ENCODE data around the gene TEKT5. TPM values are rescaled to one million over a fixed set of nuclear protein-coding genes. Genes with fewer than 3 reads are reported as not detected.
"Not testable (repeated sequence)": the region's sequence is repeated elsewhere in the genome, so short reads cannot be mapped to it uniquely, and the experiment has no call there.

TEKT5 gene
- total and polyA plus RNA-seq, 2 donors: 0.24 to 0.71 TPM

GRCh38 chr16:10644092-10644491 lies 50.6 kb downstream of the TEKT5 start:
- DNase-seq (ENCODE audit: low read depth in 6 of 9, low spot score in 9 of 9): no peak
- no peaks in the 10 kb centered on the region for H3K4me1 ChIP-seq (ENCODE audit: control insufficient read depth in 2 of 2, insufficient read depth in 2 of 2, low read length in 2 of 2)
- no peaks in the 10 kb centered on the region for H3K27me3 ChIP-seq (ENCODE audit: control insufficient read depth in 2 of 2, insufficient read depth in 1 of 2, low read length in 1 of 2)
- no peaks in the 10 kb centered on the region for H3K36me3 ChIP-seq (ENCODE audit: control insufficient read depth in 2 of 2, insufficient read depth in 2 of 2, low read length in 1 of 2)
- H3K9me3 ChIP-seq (ENCODE audit: control insufficient read depth in 2 of 2, insufficient read depth in 1 of 2, low read length in 1 of 2): no peaks in the 10 kb centered on the region
- H3K27ac ChIP-seq (ENCODE audit: low read depth in 1 of 2, low read length in 1 of 2): no peak overlapping the region
- H3K4me3 ChIP-seq (ENCODE audit: low read length in 2 of 2): no peak overlapping the region
- 89% methylated on average over 6 of the region's 6 CpGs for WGBS

- Histone ChIP-seq H3K27ac (ENCODE audit: low read depth in 1 of 2, low read length in 1 of 2) (no peak overlapping the region), H3K36me3 (ENCODE audit: control insufficient read depth in 2 of 2, insufficient read depth in 2 of 2, low read length in 1 of 2) (no peaks in the 10 kb centered on the region), H3K4me3 (ENCODE audit: low read length in 2 of 2) (no peak overlapping the region), H3K9me3 (ENCODE audit: control insufficient read depth in 2 of 2, insufficient read depth in 1 of 2, low read length in 1 of 2) (no peaks in the 10 kb centered on the region), H3K4me1 (ENCODE audit: control insufficient read depth in 2 of 2, insufficient read depth in 2 of 2, low read length in 2 of 2) (no peaks in the 10 kb centered on the region), H3K27me3 (ENCODE audit: control insufficient read depth in 2 of 2, insufficient read depth in 1 of 2, low read length in 1 of 2) (no peaks in the 10 kb centered on the region)
- 98% methylated on average over 7 of the region's 7 CpGs for WGBS
- no peak for DNase-seq (ENCODE audit: low read depth in 6 of 9, low spot score in 9 of 9)
Observed at GRCh38 chr16:10642964-10643363, 51.8 kb downstream of the TEKT5 start.

- Histone ChIP-seq H3K4me3 (ENCODE audit: low read length in 2 of 2) (no peak overlapping the region), H3K27me3 (ENCODE audit: control insufficient read depth in 2 of 2, insufficient read depth in 1 of 2, low read length in 1 of 2) (no peaks in the 10 kb centered on the region), H3K9me3 (ENCODE audit: control insufficient read depth in 2 of 2, insufficient read depth in 1 of 2, low read length in 1 of 2) (no peaks in the 10 kb centered on the region), H3K36me3 (ENCODE audit: control insufficient read depth in 2 of 2, insufficient read depth in 2 of 2, low read length in 1 of 2) (no peaks in the 10 kb centered on the region), H3K4me1 (ENCODE audit: control insufficient read depth in 2 of 2, insufficient read depth in 2 of 2, low read length in 2 of 2) (no peaks in the 10 kb centered on the region), H3K27ac (ENCODE audit: low read depth in 1 of 2, low read length in 1 of 2) (no peak overlapping the region)
- 83% methylated on average over 6 of the region's 6 CpGs for WGBS
- DNase-seq (ENCODE audit: low read depth in 6 of 9, low spot score in 9 of 9): no peak
Observed at GRCh38 chr16:10641953-10642949, 52.5 kb downstream of the TEKT5 start.

GRCh38 chr16:10641555-10641952 lies 53.2 kb downstream of the TEKT5 start:
- Histone ChIP-seq H3K27me3 (ENCODE audit: control insufficient read depth in 2 of 2, insufficient read depth in 1 of 2, low read length in 1 of 2) (no peaks in the 10 kb centered on the region), H3K4me3 (ENCODE audit: low read length in 2 of 2) (no peak overlapping the region), H3K27ac (ENCODE audit: low read depth in 1 of 2, low read length in 1 of 2) (no peak overlapping the region), H3K9me3 (ENCODE audit: control insufficient read depth in 2 of 2, insufficient read depth in 1 of 2, low read length in 1 of 2) (no peaks in the 10 kb centered on the region), H3K36me3 (ENCODE audit: control insufficient read depth in 2 of 2, insufficient read depth in 2 of 2, low read length in 1 of 2) (no peaks in the 10 kb centered on the region), H3K4me1 (ENCODE audit: control insufficient read depth in 2 of 2, insufficient read depth in 2 of 2, low read length in 2 of 2) (no peaks in the 10 kb centered on the region)
- WGBS: 96% methylated on average over 7 of the region's 7 CpGs
- no peak for DNase-seq (ENCODE audit: low read depth in 6 of 9, low spot score in 9 of 9)

- DNase-seq (ENCODE audit: low read depth in 6 of 9, low spot score in 9 of 9): no peak
- H3K27ac ChIP-seq (ENCODE audit: low read depth in 1 of 2, low read length in 1 of 2): no peak overlapping the region
- H3K4me3 ChIP-seq (ENCODE audit: low read length in 2 of 2): no peak overlapping the region
- H3K4me1 ChIP-seq (ENCODE audit: control insufficient read depth in 2 of 2, insufficient read depth in 2 of 2, low read length in 2 of 2): no peaks in the 10 kb centered on the region
- H3K36me3 ChIP-seq (ENCODE audit: control insufficient read depth in 2 of 2, insufficient read depth in 2 of 2, low read length in 1 of 2): no peaks in the 10 kb centered on the region
- H3K9me3 ChIP-seq (ENCODE audit: control insufficient read depth in 2 of 2, insufficient read depth in 1 of 2, low read length in 1 of 2): no peaks in the 10 kb centered on the region
- no peaks in the 10 kb centered on the region for H3K27me3 ChIP-seq (ENCODE audit: control insufficient read depth in 2 of 2, insufficient read depth in 1 of 2, low read length in 1 of 2)
- WGBS: 95% methylated on average over 3 of the region's 3 CpGs
Observed at GRCh38 chr16:10640934-10641333, 53.8 kb downstream of the TEKT5 start.

- Histone ChIP-seq H3K36me3 (ENCODE audit: control insufficient read depth in 2 of 2, insufficient read depth in 2 of 2, low read length in 1 of 2) (no peaks in the 10 kb centered on the region), H3K9me3 (ENCODE audit: control insufficient read depth in 2 of 2, insufficient read depth in 1 of 2, low read length in 1 of 2) (no peaks in the 10 kb centered on the region), H3K4me1 (ENCODE audit: control insufficient read depth in 2 of 2, insufficient read depth in 2 of 2, low read length in 2 of 2) (no peaks in the 10 kb centered on the region), H3K27ac (ENCODE audit: low read depth in 1 of 2, low read length in 1 of 2) (no peak overlapping the region), H3K4me3 (ENCODE audit: low read length in 2 of 2) (no peak overlapping the region), H3K27me3 (ENCODE audit: control insufficient read depth in 2 of 2, insufficient read depth in 1 of 2, low read length in 1 of 2) (no peaks in the 10 kb centered on the region)
- no peak for DNase-seq (ENCODE audit: low read depth in 6 of 9, low spot score in 9 of 9)
- WGBS: 88% methylated on average over 6 of the region's 6 CpGs
Observed at GRCh38 chr16:10638101-10638500, 56.6 kb downstream of the TEKT5 start.

GRCh38 chr16:10637337-10638037 lies 57.2 kb downstream of the TEKT5 start:
- 77% methylated on average over 6 of the region's 6 CpGs for WGBS
- no peak overlapping the region for H3K4me3 ChIP-seq (ENCODE audit: low read length in 2 of 2)
- H3K36me3 ChIP-seq (ENCODE audit: control insufficient read depth in 2 of 2, insufficient read depth in 2 of 2, low read length in 1 of 2): no peaks in the 10 kb centered on the region
- H3K9me3 ChIP-seq (ENCODE audit: control insufficient read depth in 2 of 2, insufficient read depth in 1 of 2, low read length in 1 of 2): no peaks in the 10 kb centered on the region
- no peak overlapping the region for H3K27ac ChIP-seq (ENCODE audit: low read depth in 1 of 2, low read length in 1 of 2)
- H3K4me1 ChIP-seq (ENCODE audit: control insufficient read depth in 2 of 2, insufficient read depth in 2 of 2, low read length in 2 of 2): no peaks in the 10 kb centered on the region
- no peaks in the 10 kb centered on the region for H3K27me3 ChIP-seq (ENCODE audit: control insufficient read depth in 2 of 2, insufficient read depth in 1 of 2, low read length in 1 of 2)
- no peak for DNase-seq (ENCODE audit: low read depth in 6 of 9, low spot score in 9 of 9)

GRCh38 chr16:10635365-10636021 lies 59.2 kb downstream of the TEKT5 start:
- no peak overlapping the region for H3K27ac ChIP-seq (ENCODE audit: low read depth in 1 of 2, low read length in 1 of 2)
- no peaks in the 10 kb centered on the region for H3K4me1 ChIP-seq (ENCODE audit: control insufficient read depth in 2 of 2, insufficient read depth in 2 of 2, low read length in 2 of 2)
- H3K4me3 ChIP-seq (ENCODE audit: low read length in 2 of 2): no peak overlapping the region
- 96% methylated on average over 12 of the region's 12 CpGs for WGBS
- H3K27me3 ChIP-seq (ENCODE audit: control insufficient read depth in 2 of 2, insufficient read depth in 1 of 2, low read length in 1 of 2): no peaks in the 10 kb centered on the region
- H3K9me3 ChIP-seq (ENCODE audit: control insufficient read depth in 2 of 2, insufficient read depth in 1 of 2, low read length in 1 of 2): no peaks in the 10 kb centered on the region
- no peak for DNase-seq (ENCODE audit: low read depth in 6 of 9, low spot score in 9 of 9)
- H3K36me3 ChIP-seq (ENCODE audit: control insufficient read depth in 2 of 2, insufficient read depth in 2 of 2, low read length in 1 of 2): no peaks in the 10 kb centered on the region

- not testable (repeated sequence) for H3K27ac ChIP-seq (ENCODE audit: low read depth in 1 of 2, low read length in 1 of 2); H3K9me3 ChIP-seq (ENCODE audit: control insufficient read depth in 2 of 2, insufficient read depth in 1 of 2, low read length in 1 of 2); H3K4me1 ChIP-seq (ENCODE audit: control insufficient read depth in 2 of 2, insufficient read depth in 2 of 2, low read length in 2 of 2); H3K36me3 ChIP-seq (ENCODE audit: control insufficient read depth in 2 of 2, insufficient read depth in 2 of 2, low read length in 1 of 2); H3K4me3 ChIP-seq (ENCODE audit: low read length in 2 of 2); DNase-seq (ENCODE audit: low read depth in 6 of 9, low spot score in 9 of 9); H3K27me3 ChIP-seq (ENCODE audit: control insufficient read depth in 2 of 2, insufficient read depth in 1 of 2, low read length in 1 of 2)
- WGBS: 93% methylated on average over 4 of the region's 4 CpGs
Observed at GRCh38 chr16:10633429-10633828, 61.3 kb downstream of the TEKT5 start.
